GM20000 (cell line): ENCODE results near the gene CSNK1A1L.

Experiments used
- DNase-seq: peaks from one replicate; pipeline ENCODE4 v3.0.0; 2012; ENCODE audit warnings: low spot score
- TF ChIP-seq, protein P1 (sequence below): IDR thresholded peaks from 2 replicates; pipeline ENCODE4 v1.5.1; 2012; ENCODE audit warnings: mild to moderate bottlenecking, control low read depth; ENCODE audit errors: extremely low read depth, missing control alignments

CSNK1A1L gene

GRCh38 chr13:37139356-37139755 lies 33.9 kb upstream of the CSNK1A1L start:
- DNase-seq: no peak

DNA sequence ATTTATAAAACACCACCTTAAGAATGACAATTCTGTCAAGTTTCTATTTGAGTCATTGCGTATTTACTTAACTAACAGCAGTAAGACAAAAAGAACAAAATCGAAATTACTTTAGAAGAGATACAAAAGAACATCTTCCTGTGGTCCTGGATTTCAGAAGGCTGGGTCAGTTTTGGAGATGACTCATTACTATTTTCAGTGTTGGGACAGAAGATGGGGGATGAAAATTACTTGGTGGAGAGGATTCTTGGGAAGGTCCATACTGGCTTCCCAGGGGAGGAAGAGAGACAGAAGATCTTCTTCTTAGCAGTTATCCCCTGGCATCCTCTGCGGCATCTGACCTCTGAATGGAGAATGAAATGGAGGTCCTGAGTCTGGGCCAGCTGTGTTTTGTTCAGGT lies 33.5 kb upstream of the CSNK1A1L start:
- TF ChIP-seq, protein P1, sequence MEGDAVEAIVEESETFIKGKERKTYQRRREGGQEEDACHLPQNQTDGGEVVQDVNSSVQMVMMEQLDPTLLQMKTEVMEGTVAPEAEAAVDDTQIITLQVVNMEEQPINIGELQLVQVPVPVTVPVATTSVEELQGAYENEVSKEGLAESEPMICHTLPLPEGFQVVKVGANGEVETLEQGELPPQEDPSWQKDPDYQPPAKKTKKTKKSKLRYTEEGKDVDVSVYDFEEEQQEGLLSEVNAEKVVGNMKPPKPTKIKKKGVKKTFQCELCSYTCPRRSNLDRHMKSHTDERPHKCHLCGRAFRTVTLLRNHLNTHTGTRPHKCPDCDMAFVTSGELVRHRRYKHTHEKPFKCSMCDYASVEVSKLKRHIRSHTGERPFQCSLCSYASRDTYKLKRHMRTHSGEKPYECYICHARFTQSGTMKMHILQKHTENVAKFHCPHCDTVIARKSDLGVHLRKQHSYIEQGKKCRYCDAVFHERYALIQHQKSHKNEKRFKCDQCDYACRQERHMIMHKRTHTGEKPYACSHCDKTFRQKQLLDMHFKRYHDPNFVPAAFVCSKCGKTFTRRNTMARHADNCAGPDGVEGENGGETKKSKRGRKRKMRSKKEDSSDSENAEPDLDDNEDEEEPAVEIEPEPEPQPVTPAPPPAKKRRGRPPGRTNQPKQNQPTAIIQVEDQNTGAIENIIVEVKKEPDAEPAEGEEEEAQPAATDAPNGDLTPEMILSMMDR: no peak
- DNase-seq: no peak

More at GRCh38 chr13:37139356-37139755, 33.9 kb upstream of the CSNK1A1L start:
- TF ChIP-seq, protein P1: no peak

- no peak for DNase-seq
- TF ChIP-seq, protein P1: no peak
Observed at GRCh38 chr13:37138169-37138568, 32.7 kb upstream of the CSNK1A1L start.

DNA sequence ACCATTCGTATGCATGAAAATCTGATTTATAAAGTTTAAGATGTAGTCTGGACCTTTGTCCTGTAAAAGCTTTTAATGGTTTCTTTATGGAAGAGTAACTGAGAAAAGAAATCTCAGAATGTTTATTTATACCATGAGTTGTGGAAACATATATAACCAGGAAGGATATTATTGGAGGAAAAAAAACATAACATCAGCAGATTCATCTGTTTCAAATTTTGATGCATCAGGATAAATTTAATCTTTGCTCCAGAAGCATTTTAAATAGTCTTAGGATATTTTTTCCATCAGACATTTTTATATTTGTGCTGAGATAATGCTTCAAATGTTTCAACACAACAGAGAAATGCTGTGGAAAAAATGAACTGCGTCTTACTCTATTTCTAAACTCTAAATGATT lies 31.2 kb upstream of the CSNK1A1L start:
- TF ChIP-seq, protein P1: no peak
- DNase-seq: no peak

DNA sequence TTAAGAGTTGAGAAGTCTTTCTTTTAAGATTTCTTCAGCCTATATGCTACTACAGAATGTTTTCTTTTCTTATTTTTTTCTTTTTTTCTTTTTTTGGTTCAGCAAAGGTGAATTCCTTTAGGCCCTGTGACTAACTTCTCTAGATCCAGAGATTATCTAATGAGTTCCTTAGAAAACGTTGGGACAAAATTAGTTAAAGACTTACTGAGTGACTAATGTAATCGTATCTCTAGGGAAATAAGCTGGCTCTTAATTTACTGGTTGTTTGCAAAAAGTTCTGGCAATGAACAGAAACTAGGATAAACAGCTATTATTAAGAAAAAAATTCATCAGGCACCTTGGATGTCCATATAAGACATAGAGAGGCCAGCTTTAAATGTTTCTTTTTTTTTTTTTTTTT lies 30.7 kb upstream of the CSNK1A1L start:
- TF ChIP-seq, protein P1: no peak
- DNase-seq: no peak

DNA sequence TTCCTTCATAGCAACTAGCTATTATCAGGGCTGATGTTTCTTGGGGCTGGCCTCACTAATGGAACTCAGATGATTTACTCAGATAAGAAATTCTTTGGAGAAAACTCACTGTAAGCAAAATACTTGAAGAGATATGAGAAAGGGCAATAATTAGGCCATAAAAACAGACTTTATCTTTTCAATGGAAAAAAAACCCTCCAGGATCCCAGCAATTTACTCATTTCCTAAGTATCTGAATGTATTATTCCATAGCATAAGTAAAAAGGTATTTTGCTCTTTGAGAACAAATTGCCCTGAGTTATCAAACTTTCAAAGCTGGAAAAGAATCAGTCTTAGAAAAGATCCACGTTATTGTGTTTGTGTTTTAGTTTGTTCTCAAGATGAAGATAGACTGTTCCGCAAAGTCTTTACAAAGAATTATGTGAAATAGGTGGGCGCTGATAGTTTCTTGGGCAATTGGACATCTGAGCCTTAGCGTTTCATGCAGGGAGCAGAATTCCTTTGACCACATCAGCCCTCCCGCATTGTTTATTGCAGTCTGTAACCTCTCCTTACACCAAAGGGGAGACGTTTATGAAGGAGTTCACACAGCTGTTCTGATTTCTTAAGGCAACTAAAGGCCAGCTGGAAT lies 29.1 kb upstream of the CSNK1A1L start:
- TF ChIP-seq, protein P1: no peak
- no peak for DNase-seq

- no peak for DNase-seq
- TF ChIP-seq, protein P1: no peak
Observed at GRCh38 chr13:37132211-37132610, 26.7 kb upstream of the CSNK1A1L start.
